DMS53 (cell line): Measurements from ENCODE around the gene KRT84.

Source experiments
- DNase-seq: peaks from one replicate; lab custom pipeline; 2025; lab: John Stamatoyannopoulos, UW

Gene KRT84

GRCh38 chr12:52342781-52343490 lies 42.5 kb downstream of the KRT84 start:
- no peak for DNase-seq

GRCh38 chr12:52341066-52341580 lies 44.3 kb downstream of the KRT84 start:
- DNase-seq = no peak

GRCh38 chr12:52338241-52338960 lies 47.1 kb downstream of the KRT84 start:
- DNase-seq = no peak

GRCh38 chr12:52337054-52337453 lies 48.4 kb downstream of the KRT84 start:
- DNase-seq = no peak

GRCh38 chr12:52336641-52337040 lies 48.8 kb downstream of the KRT84 start:
- no peak for DNase-seq

GRCh38 chr12:52335598-52336262 lies 49.7 kb downstream of the KRT84 start:
- DNase-seq = no peak

GRCh38 chr12:52334185-52334584 lies 51.3 kb downstream of the KRT84 start:
- no peak for DNase-seq

- DNase-seq = no peak
Measured at GRCh38 chr12:52333321-52333720, 52.1 kb downstream of the KRT84 start.

- DNase-seq = no peak
Measured at GRCh38 chr12:52332381-52332780, 53.1 kb downstream of the KRT84 start.

GRCh38 chr12:52331833-52332232 lies 53.6 kb downstream of the KRT84 start:
- DNase-seq = no peak

- DNase-seq = no peak
Measured at GRCh38 chr12:52331039-52331438, 54.4 kb downstream of the KRT84 start.

- DNase-seq = no peak
Measured at GRCh38 chr12:52327830-52328500, 57.5 kb downstream of the KRT84 start.
